ENCODE data around the gene FOXJ3. TPM values are rescaled to one million over a fixed set of nuclear protein-coding genes. Genes with fewer than 3 reads are reported as not detected.
"Not testable (repeated sequence)": the region's sequence is repeated elsewhere in the genome, so short reads cannot be mapped to it uniquely, and the experiment has no call there.

FOXJ3 gene
- total and polyA plus RNA-seq, 9 donors: 18.7 to 59.0 (median 49.4) TPM

DNA sequence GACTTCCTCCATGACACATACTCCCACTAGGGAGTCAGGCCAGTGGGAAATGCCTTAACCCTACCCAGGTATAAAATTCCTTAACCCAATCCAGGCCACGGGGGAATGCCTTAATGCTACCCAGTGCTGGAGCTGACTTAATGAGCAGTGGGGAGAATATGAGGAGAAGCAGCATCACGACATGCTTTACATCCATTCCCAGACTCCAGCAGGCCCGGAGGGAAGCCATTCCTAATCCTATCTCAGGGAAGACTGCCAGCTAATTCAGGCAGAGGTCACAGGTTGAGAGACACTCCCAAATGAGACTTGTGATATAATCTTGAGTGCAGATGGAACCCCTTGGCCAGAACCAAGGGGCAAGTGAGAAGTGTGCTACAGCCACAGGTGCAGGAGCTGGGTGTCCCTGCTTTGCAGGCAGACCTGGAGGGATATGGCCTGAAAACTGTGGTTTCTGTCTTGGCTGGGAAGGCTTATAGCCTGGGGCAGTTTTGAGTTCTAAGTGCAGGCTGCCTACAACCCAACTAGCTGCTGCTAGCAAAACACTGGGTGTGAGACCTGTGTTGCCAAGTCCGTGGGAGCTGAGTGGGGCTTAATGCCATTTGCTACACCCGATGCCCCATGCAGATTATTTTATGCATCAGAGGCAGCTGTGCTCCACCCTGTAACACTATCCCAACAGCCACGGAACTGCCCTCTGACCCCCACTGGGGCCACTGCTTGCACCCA is 125.3 kb downstream of the FOXJ3 start:
- Histone ChIP-seq H3K27ac (no peak overlapping the region), H3K9me3 (no peaks in the 10 kb centered on the region), H3K4me1 (ENCODE audit: insufficient read depth) (no peaks in the 10 kb centered on the region), H3K36me3 (no peaks in the 10 kb centered on the region), H3K27me3 (no peaks in the 10 kb centered on the region), H3K4me3 (no peak overlapping the region)
- intact Hi-C loops (cut with DNase I): no loop called here
- DNase-seq: no peak
- TF ChIP-seq CTCF (IDR thresholded peaks at IDR 0.05) (no peak), POLR2A (IDR thresholded peaks at IDR 0.05) (no peak), EP300 (IDR thresholded peaks at IDR 0.05) (no peak)
- WGBS, 3 donors: 82 to 89% (median 86%) methylated on average over 6 of the region's 6 CpGs

DNA sequence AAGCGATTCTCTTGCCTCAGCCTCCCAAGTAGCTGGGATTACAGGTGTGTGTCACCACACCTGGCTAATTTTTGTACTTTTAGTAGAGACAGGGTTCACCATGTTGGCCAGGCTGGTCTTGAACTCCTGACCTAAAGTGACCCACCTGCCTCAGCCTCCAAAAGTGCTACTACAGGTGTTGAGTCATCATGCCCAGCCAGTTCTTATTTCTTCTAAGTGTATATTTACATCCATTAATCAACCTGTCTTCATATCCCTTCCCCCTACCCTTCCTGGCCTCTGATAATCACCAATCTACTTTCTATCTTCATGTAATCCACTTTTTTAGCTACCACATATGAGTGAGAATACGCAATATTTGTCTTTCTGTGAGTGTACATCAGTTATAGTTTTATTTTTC is 128.1 kb downstream of the FOXJ3 start:
- H3K36me3 ChIP-seq; H3K4me3 ChIP-seq; DNase-seq; H3K9me3 ChIP-seq; intact Hi-C loops (cut with DNase I); H3K4me1 ChIP-seq (ENCODE audit: insufficient read depth); H3K27ac ChIP-seq; H3K27me3 ChIP-seq: not testable (repeated sequence)
- WGBS, 3 donors: 96 to 99% (median 98%) methylated on average over 2 of the region's 2 CpGs

- intact Hi-C loops (cut with DNase I): no loop called here
- no peaks in the 10 kb centered on the region for H3K27me3 ChIP-seq
- WGBS, 3 donors: 93 to 97% (median 96%) methylated on average over 3 of the region's 3 CpGs
- H3K4me1 ChIP-seq (ENCODE audit: insufficient read depth): no peaks in the 10 kb centered on the region
- H3K27ac ChIP-seq: no peak overlapping the region
- no peaks in the 10 kb centered on the region for H3K36me3 ChIP-seq
- no peak for DNase-seq
- no peak for TF ChIP-seq CTCF (IDR thresholded peaks at IDR 0.05)
- TF ChIP-seq EP300 (IDR thresholded peaks at IDR 0.05): no peak
- no peak for TF ChIP-seq POLR2A (IDR thresholded peaks at IDR 0.05)
- no peaks in the 10 kb centered on the region for H3K9me3 ChIP-seq
- no peak overlapping the region for H3K4me3 ChIP-seq
Observed at GRCh38 chr1:42206164-42206563, 128.9 kb downstream of the FOXJ3 start.

DNA sequence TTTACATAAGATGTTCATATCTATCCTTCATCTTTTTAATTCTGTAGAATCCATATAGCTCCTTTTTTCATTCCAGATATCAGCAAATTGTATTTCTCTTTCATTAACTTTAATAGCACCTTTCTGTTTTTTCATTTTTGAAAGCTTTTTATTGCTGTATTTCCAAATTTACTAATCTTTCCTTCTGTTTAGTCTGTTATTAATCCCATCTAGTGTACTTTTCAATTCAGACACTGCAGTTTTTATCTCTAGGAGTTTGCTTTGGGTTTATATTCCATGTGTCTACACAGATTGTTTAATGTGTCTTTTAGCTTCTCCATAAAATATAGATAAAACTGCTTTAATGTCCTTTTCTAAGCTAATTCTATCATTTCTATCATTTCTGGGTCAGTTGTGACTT is 133.0 kb downstream of the FOXJ3 start:
- Histone ChIP-seq H3K4me3 (no peak overlapping the region), H3K9me3 (no peaks in the 10 kb centered on the region), H3K27me3 (no peaks in the 10 kb centered on the region), H3K27ac (no peak overlapping the region), H3K4me1 (ENCODE audit: insufficient read depth) (no peaks in the 10 kb centered on the region), H3K36me3 (no peaks in the 10 kb centered on the region)
- no peak for TF ChIP-seq EP300 (IDR thresholded peaks at IDR 0.05)
- intact Hi-C loops (cut with DNase I): no loop called here
- no peak for DNase-seq

GRCh38 chr1:42198251-42198650 is 136.8 kb downstream of the FOXJ3 start:
- Histone ChIP-seq H3K9me3 (no peaks in the 10 kb centered on the region), H3K27ac (no peak overlapping the region), H3K36me3 (no peaks in the 10 kb centered on the region), H3K4me1 (ENCODE audit: insufficient read depth) (no peaks in the 10 kb centered on the region), H3K4me3 (no peak overlapping the region), H3K27me3 (no peaks in the 10 kb centered on the region)
- no peak for DNase-seq
- intact Hi-C loops (cut with DNase I): no loop called here
- TF ChIP-seq CTCF (IDR thresholded peaks at IDR 0.05): no peak
- 87 to 90% (median 90%) methylated on average over 5 of the region's 5 CpGs for WGBS, 3 donors
